Endothelial cell of umbilical vein (primary cell): ENCODE measurements around the gene SEMA4D. TPM values are rescaled to one million over a fixed set of nuclear protein-coding genes. Genes with fewer than 3 reads are reported as not detected.

Source experiments
- BruUV-seq: library from RNA; stranded (reverse); fragments of 400-500 nt; replicated peaks from 2 replicates; lab custom pipeline; 2021; lab: Mats Ljungman, UMichigan
- CTCF ChIA-PET: fragments of 300-600, 350-600 bp; sonication (Branson Sonifier 250); formaldehyde crosslinking; loops from one replicate; lab custom pipeline; 2021; ENCODE audit warnings: antibody characterized with exemption, inconsistent platforms; lab: Charles Lee
- POLR2A ChIA-PET: fragments of 300-600, 350-600 bp; sonication (Branson Sonifier 250); formaldehyde crosslinking; loops from one replicate; lab custom pipeline; 2021; ENCODE audit warnings: antibody characterized with exemption, inconsistent platforms; lab: Charles Lee
- DNase-seq: peaks from one replicate; pipeline ENCODE4 v3.0.0-alpha.2; 2011; ENCODE audit warnings: low read depth, low spot score
- FAIRE-seq: peaks from 2 replicates; lab custom pipeline; 2011; peaks lifted over from hg19 to GRCh38; lab: Jason Lieb, UNC
- H2AFZ ChIP-seq: 2 replicates; pipeline ENCODE4 v1.6.0; 2012; ENCODE audit warnings: low read depth, low read length, control low read depth, inconsistent platforms
- H3K27ac ChIP-seq: 2 replicates; pipeline ENCODE4 v1.5.1; 2011; ENCODE audit warnings: low read depth, mild to moderate bottlenecking, control low read depth, low read length, moderate library complexity; ENCODE audit not compliant: insufficient read depth
- H3K27me3 ChIP-seq, 2 experiments: 2 replicates each; pipeline versions ENCODE4 v1.6.0 to v1.6.1; 2011; ENCODE audit warnings: low read length in 2 of 2, mixed read lengths in 1 of 2; ENCODE audit not compliant: control insufficient read depth in 2 of 2, insufficient read depth in 2 of 2
- H3K36me3 ChIP-seq, 2 experiments: 2 replicates in 1 of 2; 3 replicates in 1 of 2; pipeline ENCODE4 v1.5.1; 2011; ENCODE audit warnings: low read length in 2 of 2, mild to moderate bottlenecking in 1 of 2, moderate library complexity in 1 of 2; ENCODE audit not compliant: control insufficient read depth in 2 of 2, insufficient read depth in 2 of 2; ENCODE audit errors: extremely low read depth in 1 of 2
- H3K4me1 ChIP-seq: 3 replicates; pipeline ENCODE4 v1.5.1; 2011; ENCODE audit warnings: mild to moderate bottlenecking, low read length; ENCODE audit not compliant: control insufficient read depth, insufficient read depth; ENCODE audit errors: extremely low read depth
- H3K4me2 ChIP-seq: 2 replicates; pipeline ENCODE4 v1.6.1; 2011; ENCODE audit warnings: low read length, control low read depth, mixed read lengths; ENCODE audit not compliant: insufficient read depth
- H3K4me3 ChIP-seq, 3 experiments: fragments of 200-600 bp in 1 of 3; sonication (generic), shearing (Covaris generic) in 1 of 3; replicated peaks in 1 of 3; 2 replicates each; pipeline ENCODE4 v1.5.1; 2011 to 2016; ENCODE audit warnings: control low read depth in 3 of 3, low read length in 3 of 3, mild to moderate bottlenecking in 2 of 3, inconsistent platforms in 1 of 3, low read depth in 1 of 3, moderate library complexity in 1 of 3; ENCODE audit not compliant: insufficient read depth in 1 of 3
- H3K79me2 ChIP-seq: 2 replicates; pipeline ENCODE4 v1.6.0; 2012; ENCODE audit warnings: low read length, inconsistent platforms; ENCODE audit not compliant: control insufficient read depth, insufficient read depth
- H3K9ac ChIP-seq: replicated peaks from 2 replicates; pipeline ENCODE3; 2011; ENCODE audit warnings: low read length, control low read depth; ENCODE audit not compliant: insufficient read depth; ENCODE audit errors: extremely low read depth
- H3K9me1 ChIP-seq: replicated peaks from 3 replicates; pipeline ENCODE4 v1.6.0; 2011; ENCODE audit warnings: mild to moderate bottlenecking, low read length; ENCODE audit not compliant: control insufficient read depth, insufficient read depth; ENCODE audit errors: extremely low read depth
- H3K9me3 ChIP-seq: replicated peaks from 2 replicates; pipeline ENCODE4 v1.5.1; 2012; ENCODE audit warnings: low read length, inconsistent platforms; ENCODE audit not compliant: control insufficient read depth, insufficient read depth
- H4K20me1 ChIP-seq: replicated peaks from 2 replicates; pipeline ENCODE3; 2011; ENCODE audit warnings: mild to moderate bottlenecking, low read length; ENCODE audit not compliant: control insufficient read depth, insufficient read depth; ENCODE audit errors: extremely low read depth
- CTCF ChIP-seq, 2 donors: IDR thresholded peaks; 1 replicate in 1 of 2; 2 replicates in 1 of 2; pipeline ENCODE4 v1.5.1; 2011; ENCODE audit warnings: low read length in 2 of 2, mild to moderate bottlenecking in 2 of 2, moderate library complexity in 2 of 2, control low read depth in 1 of 2, inconsistent platforms in 1 of 2, low read depth in 1 of 2; ENCODE audit not compliant: insufficient read depth in 1 of 2; ENCODE audit errors: extremely low read depth in 1 of 2
- EZH2 ChIP-seq: IDR thresholded peaks from 2 replicates; pipeline ENCODE4 v1.6.1; 2012; ENCODE audit warnings: borderline replicate concordance, low read depth, mild to moderate bottlenecking, moderate library complexity, low read length, inconsistent platforms; ENCODE audit not compliant: severe bottlenecking
- FOS ChIP-seq: IDR thresholded peaks from 2 replicates; pipeline ENCODE4 v1.6.1; 2011; ENCODE audit warnings: mild to moderate bottlenecking, low read length, moderate library complexity, borderline replicate concordance; ENCODE audit not compliant: insufficient read depth
- GATA2 ChIP-seq: IDR thresholded peaks from 2 replicates; pipeline ENCODE4 v1.7.0; 2011; ENCODE audit warnings: low read depth, mild to moderate bottlenecking, moderate library complexity, mixed read lengths, low read length; ENCODE audit not compliant: insufficient read length, insufficient read depth
- JUN ChIP-seq: IDR thresholded peaks from 2 replicates; pipeline ENCODE4 v1.6.1; 2011; ENCODE audit warnings: borderline replicate concordance, low read depth; ENCODE audit not compliant: insufficient read length, insufficient read depth
- MAX ChIP-seq: IDR thresholded peaks from 2 replicates; pipeline ENCODE4 v1.6.1; 2011; ENCODE audit not compliant: insufficient read depth, insufficient read length
- MYC ChIP-seq: IDR thresholded peaks from one replicate; pipeline ENCODE4 v1.6.1; 2011; ENCODE audit warnings: mild to moderate bottlenecking, low read depth, low read length
- POLR2A ChIP-seq: IDR thresholded peaks from 2 replicates; pipeline ENCODE4 v1.6.1; 2012; ENCODE audit warnings: low read depth, mild to moderate bottlenecking, control low read depth, low read length
- POLR2AphosphoS5 ChIP-seq: IDR thresholded peaks from 2 replicates; pipeline ENCODE4 v1.6.1; 2012; ENCODE audit warnings: low read depth, mild to moderate bottlenecking, control low read depth, low read length, moderate library complexity; ENCODE audit not compliant: insufficient read depth
- dilution Hi-C: fragments of 300-500 bp; cut with MboI; formaldehyde crosslinking; loops from one replicate; pipeline ENCODE4 v1.15.0; 2019; ENCODE audit warnings: low sequenced_read_pairs; ENCODE audit not compliant: extremely low pct_ligation_motif_present
- intact Hi-C: fragments of 100-400 bp; cut with micrococcal nuclease; formaldehyde crosslinking; loops from one replicate; pipeline ENCODE4 v1.10.0; 2022
- polyA plus RNA-seq, 4 experiments: library from polyadenylated mRNA; depleted of rRNA in 3 of 4; stranded (reverse) in 3 of 4; unstranded in 1 of 4; fragments of >200 nt; gene quantifications; 2 replicates each; pipeline versions ENCODE4 v1.2.1 to v1.2.3, GENCODE V29; 2011 to 2012; ENCODE audit warnings: missing spikeins in 1 of 4
- total RNA-seq: library from RNA; stranded (reverse); gene quantifications from 2 replicates; pipeline ENCODE4 v1.2.3, GENCODE V29; 2021

The SEMA4D gene
- total and polyA plus RNA-seq, 2 donors (not counting 3 experiments of a cell fraction or from before 2014, with no cell fraction given): 3.9 to 15.7 TPM

- no peak for TF ChIP-seq FOS
- TF ChIP-seq GATA2: no peak
- TF ChIP-seq EZH2: no peak
- TF ChIP-seq POLR2A: no peak
- TF ChIP-seq POLR2AphosphoS5: no peak
- TF ChIP-seq MYC: no peak
- no peak for TF ChIP-seq MAX
- TF ChIP-seq JUN: no peak
- TF ChIP-seq CTCF (IDR thresholded peaks at IDR 0.05; ENCODE audit: extremely low read depth in 1 of 2, insufficient read depth in 1 of 2, low read depth in 1 of 2, low read length in 2 of 2): no peak
- no peak overlapping the region for H3K9ac ChIP-seq
- no peaks in the 10 kb centered on the region for H3K9me3 ChIP-seq
- no peak overlapping the region for H3K4me3 ChIP-seq
- no peaks in the 10 kb centered on the region for H3K79me2 ChIP-seq
- H3K36me3 ChIP-seq: no peaks in the 10 kb centered on the region
- H3K4me2 ChIP-seq: no peak overlapping the region
- no peak overlapping the region for H3K27ac ChIP-seq
- no peak for DNase-seq
- CTCF ChIA-PET: no interaction called here
- H3K9me1 ChIP-seq: no peaks in the 10 kb centered on the region
- no peaks in the 10 kb centered on the region for H4K20me1 ChIP-seq
- intact Hi-C loops: no loop called here
- H3K4me1 ChIP-seq: peaks cover 3% of the 10 kb centered on the region
- POLR2A ChIA-PET: no interaction called here
- H3K27me3 ChIP-seq: no peaks in the 10 kb centered on the region
- H2AFZ ChIP-seq: no peak overlapping the region
- dilution Hi-C loops: no loop called here
- BruUV-seq: no TSS peak
- FAIRE-seq: no peak
These were observed 14.1 kb downstream of the SEMA4D start for GRCh38 chr9:89483592-89484474.
